Stomach (tissue), 9 donors: ENCODE measurements around the gene AUTS2. TPM values are rescaled to one million over a fixed set of nuclear protein-coding genes. Genes with fewer than 3 reads are reported as not detected.

Experiments used
- DNase-seq, 2 donors: peaks; one replicate each; pipeline versions ENCODE4 v3.0.0 to v3.0.0-alpha.2; 2013 to 2019
- H3K27ac ChIP-seq, 5 donors: fragments of 200-600 bp in 4 of 5; sonication (generic) in 4 of 5; one replicate each; pipeline ENCODE4 v1.5.1; 2013 to 2019; ENCODE audit warnings: mild to moderate bottlenecking in 1 of 5, moderate library complexity in 1 of 5
- H3K27me3 ChIP-seq, 3 donors: fragments of 200-600 bp; sonication (generic); one replicate each; pipeline ENCODE4 v1.5.1; 2017 to 2019; ENCODE audit warnings: mixed run types in 1 of 3
- H3K36me3 ChIP-seq, 4 donors: fragments of 200-600 bp; sonication (generic); 1 replicate in 3 of 4; 2 replicates in 1 of 4; pipeline ENCODE4 v1.5.1; 2016 to 2019
- H3K4me1 ChIP-seq, 4 donors: fragments of 200-600 bp; sonication (generic); one replicate each; pipeline ENCODE4 v1.5.1; 2016 to 2019
- H3K4me3 ChIP-seq, 4 donors: fragments of 200-600 bp; sonication (generic) in 3 of 4; one replicate each; pipeline ENCODE4 v1.5.1; 2016 to 2019; ENCODE audit warnings: mild to moderate bottlenecking in 1 of 4
- H3K9me3 ChIP-seq, 4 donors: fragments of 200-600 bp; sonication (generic); one replicate each; pipeline ENCODE4 v1.5.1; 2016 to 2019
- EP300 ChIP-seq: sonication (generic); formaldehyde crosslinking; IDR thresholded peaks from one replicate; pipeline ENCODE4 v1.6.1; 2017; ENCODE audit warnings: antibody characterized with exemption
- POLR2A ChIP-seq, 4 donors: fragments of 450-650 bp; IDR thresholded peaks; one replicate each; pipeline ENCODE4 v1.6.1; 2016; ENCODE audit warnings: antibody characterized with exemption in 4 of 4, control low read depth in 2 of 4, mild to moderate bottlenecking in 1 of 4, moderate library complexity in 1 of 4
- POLR2AphosphoS5 ChIP-seq, 3 donors: sonication (generic); formaldehyde crosslinking; IDR thresholded peaks; one replicate each; pipeline ENCODE4 v1.6.1; 2016; ENCODE audit warnings: antibody characterized with exemption in 3 of 3
- WGBS, 5 donors: extraction: QIAGEN DNeasy Blood & Tissue Kit in 3 of 5; methylation state at CpG; one replicate each; pipeline versions ENCODE4 v1.1.5 to v1.1.7; 2013 to 2018; 5-methylcytosine and 5-hydroxymethylcytosine counted together
- intact Hi-C: fragments of 100-400 bp; cut with DNase I; formaldehyde crosslinking; loops from one replicate; pipeline ENCODE4 v1.15.1; 2023; ENCODE audit warnings: low total_unique reads
- polyA plus RNA-seq, 3 donors: library from polyadenylated mRNA; stranded (reverse); fragments of 200-250 nt; gene quantifications; one replicate each; pipeline ENCODE4 v1.2.3, GENCODE V29; 2013
- total RNA-seq, 5 donors: library from RNA; depleted of rRNA; stranded (reverse); fragments of >200 nt; gene quantifications; one replicate each; pipeline versions ENCODE4 v1.1.0 to v1.2.3, GENCODE V29; 2014 to 2016
- TF ChIP-seq, protein P1 (sequence below), 7 experiments: fragments of 450-650 bp in 4 of 7; fragments of 200-600 bp in 3 of 7; sonication (generic) in 3 of 7; IDR thresholded peaks; one replicate each; pipeline ENCODE4 v1.5.1; 2016 to 2019; ENCODE audit warnings: antibody characterized with exemption in 7 of 7, control low read depth in 2 of 7, mild to moderate bottlenecking in 1 of 7
- donor health status: healthy with polysubstance abuse.
- donor health status: Bipolar disorder and iron deficiency.
- donor health status: healthy.

AUTS2 gene
- total and polyA plus RNA-seq, 8 donors = 3.8 to 90.3 (median 38.1) TPM

- no peak for DNase-seq
- no peaks in the 10 kb centered on the region for H3K36me3 ChIP-seq
- TF ChIP-seq POLR2AphosphoS5 (IDR thresholded peaks at IDR 0.05) (no peak), POLR2A (IDR thresholded peaks at IDR 0.05) (no peak), EP300 (no peak)
- TF ChIP-seq, protein P1, sequence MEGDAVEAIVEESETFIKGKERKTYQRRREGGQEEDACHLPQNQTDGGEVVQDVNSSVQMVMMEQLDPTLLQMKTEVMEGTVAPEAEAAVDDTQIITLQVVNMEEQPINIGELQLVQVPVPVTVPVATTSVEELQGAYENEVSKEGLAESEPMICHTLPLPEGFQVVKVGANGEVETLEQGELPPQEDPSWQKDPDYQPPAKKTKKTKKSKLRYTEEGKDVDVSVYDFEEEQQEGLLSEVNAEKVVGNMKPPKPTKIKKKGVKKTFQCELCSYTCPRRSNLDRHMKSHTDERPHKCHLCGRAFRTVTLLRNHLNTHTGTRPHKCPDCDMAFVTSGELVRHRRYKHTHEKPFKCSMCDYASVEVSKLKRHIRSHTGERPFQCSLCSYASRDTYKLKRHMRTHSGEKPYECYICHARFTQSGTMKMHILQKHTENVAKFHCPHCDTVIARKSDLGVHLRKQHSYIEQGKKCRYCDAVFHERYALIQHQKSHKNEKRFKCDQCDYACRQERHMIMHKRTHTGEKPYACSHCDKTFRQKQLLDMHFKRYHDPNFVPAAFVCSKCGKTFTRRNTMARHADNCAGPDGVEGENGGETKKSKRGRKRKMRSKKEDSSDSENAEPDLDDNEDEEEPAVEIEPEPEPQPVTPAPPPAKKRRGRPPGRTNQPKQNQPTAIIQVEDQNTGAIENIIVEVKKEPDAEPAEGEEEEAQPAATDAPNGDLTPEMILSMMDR (IDR thresholded peaks at IDR 0.05) = no peak
- no peak overlapping the region for H3K27ac ChIP-seq
- H3K27me3 ChIP-seq = no peaks in the 10 kb centered on the region
- intact Hi-C loops = no loop called here
- H3K4me3 ChIP-seq = no peak overlapping the region
- H3K9me3 ChIP-seq = peaks cover 0 to 6% (median 2%) of the 10 kb centered on the region in 4 donors
- H3K4me1 ChIP-seq = no peaks in the 10 kb centered on the region
- 87 to 96% (median 90%) methylated on average over 2 of the region's 2 CpGs for WGBS, 5 donors
Measured at GRCh38 chr7:70156057-70156456, 557.8 kb downstream of the AUTS2 start.

GRCh38 chr7:70159121-70159520 is 560.8 kb downstream of the AUTS2 start:
- intact Hi-C loops = no loop called here
- no peak overlapping the region for H3K27ac ChIP-seq
- no peak for DNase-seq
- TF ChIP-seq, protein P1 (IDR thresholded peaks at IDR 0.05) = no peak
- no peak for TF ChIP-seq POLR2AphosphoS5 (IDR thresholded peaks at IDR 0.05)
- TF ChIP-seq POLR2A (IDR thresholded peaks at IDR 0.05) = no peak
- no peak for TF ChIP-seq EP300
- no peak overlapping the region for H3K4me3 ChIP-seq
- no peaks in the 10 kb centered on the region for H3K4me1 ChIP-seq
- H3K36me3 ChIP-seq = no peaks in the 10 kb centered on the region
- no peaks in the 10 kb centered on the region for H3K27me3 ChIP-seq
- 78 to 85% (median 81%) methylated on average over 3 of the region's 3 CpGs for WGBS, 5 donors
- H3K9me3 ChIP-seq = no peaks in the 10 kb centered on the region

DNA sequence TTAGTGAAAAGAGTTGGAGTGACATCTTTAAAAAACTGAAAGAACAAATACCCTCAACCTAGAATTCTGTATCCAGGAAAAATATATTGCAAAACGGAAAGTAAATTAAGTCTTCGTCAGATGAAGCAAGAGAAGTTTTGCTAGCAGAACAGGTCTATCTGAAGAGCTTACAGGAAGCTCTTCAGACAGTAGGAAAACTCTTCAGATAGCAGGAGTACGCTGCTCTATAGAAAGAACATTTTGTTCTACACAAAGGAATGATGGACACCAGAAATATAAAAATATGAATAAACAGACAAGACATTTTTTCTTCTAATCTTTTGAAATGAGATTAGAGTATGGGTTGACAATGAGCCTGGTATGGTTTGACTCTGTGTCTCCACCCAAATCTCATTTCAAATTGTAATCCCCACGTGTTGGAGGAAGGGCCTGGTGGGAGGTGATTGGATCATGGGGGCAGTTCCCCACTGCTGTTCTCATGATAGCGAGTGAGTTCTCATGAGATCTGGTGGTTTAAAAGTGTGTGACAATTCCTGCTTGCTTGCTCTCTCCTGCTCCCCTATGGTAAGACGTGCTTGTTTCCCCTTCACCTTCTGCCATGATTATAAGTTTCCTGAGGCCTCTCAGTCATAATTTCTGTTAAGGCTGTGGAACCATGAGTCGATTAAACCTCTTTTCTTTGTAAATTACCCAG is 567.3 kb downstream of the AUTS2 start:
- H3K4me1 ChIP-seq = no peaks in the 10 kb centered on the region
- H3K27ac ChIP-seq = no peak overlapping the region
- H3K36me3 ChIP-seq = no peaks in the 10 kb centered on the region
- peaks cover 0 to 10% (median 0%) of the 10 kb centered on the region in 4 donors for H3K9me3 ChIP-seq
- WGBS, 5 donors = 76 to 86% (median 83%) methylated on average over 7 of the region's 7 CpGs
- no peaks in the 10 kb centered on the region for H3K27me3 ChIP-seq
- H3K4me3 ChIP-seq = no peak overlapping the region
- intact Hi-C loops = no loop called here
- TF ChIP-seq POLR2AphosphoS5 (IDR thresholded peaks at IDR 0.05) (no peak), POLR2A (IDR thresholded peaks at IDR 0.05) (no peak), EP300 (no peak)
- TF ChIP-seq, protein P1 (IDR thresholded peaks at IDR 0.05) = no peak
- DNase-seq = no peak

GRCh38 chr7:70171369-70171920 is 573.2 kb downstream of the AUTS2 start:
- Histone ChIP-seq H3K27ac (no peak overlapping the region), H3K36me3 (no peaks in the 10 kb centered on the region), H3K9me3 (peaks cover 0 to 10% (median 0%) of the 10 kb centered on the region in 4 donors), H3K4me1 (no peaks in the 10 kb centered on the region), H3K27me3 (no peaks in the 10 kb centered on the region), H3K4me3 (no peak overlapping the region)
- DNase-seq = no peak
- WGBS, 5 donors = 91 to 97% (median 92%) methylated on average over 4 of the region's 4 CpGs
- TF ChIP-seq, protein P1 (IDR thresholded peaks at IDR 0.05) = no peak
- TF ChIP-seq POLR2A (IDR thresholded peaks at IDR 0.05) (no peak), POLR2AphosphoS5 (IDR thresholded peaks at IDR 0.05) (no peak), EP300 (no peak)
- intact Hi-C loops = no loop called here
